RWPE2 (cell line): ENCODE results near the gene PLEKHG7.

Source experiments
- ATAC-seq: fragments of 200-7000 bp; cut with Tn5 transposase; 3 replicates; pipeline ENCODE4 v1.9.1; 2021; ENCODE audit warnings: low read depth
- DNase-seq: peaks from one replicate; pipeline ENCODE4 v3.0.0-alpha.2; 2020; ENCODE audit warnings: low spot score
- H3K27ac ChIP-seq: fragments of 450-650 bp; 2 replicates; pipeline ENCODE4 v1.5.1; 2017; ENCODE audit warnings: mild to moderate bottlenecking; ENCODE audit not compliant: poor library complexity, severe bottlenecking
- H3K27me3 ChIP-seq: fragments of 250-450 bp; sonication (Bioruptor Pico); 2 replicates; pipeline ENCODE4 v1.5.1; 2021; ENCODE audit warnings: mild to moderate bottlenecking, moderate library complexity; ENCODE audit not compliant: insufficient read depth, poor library complexity, severe bottlenecking
- H3K36me3 ChIP-seq: fragments of 250-450 bp; sonication (Bioruptor Pico); 2 replicates; pipeline ENCODE4 v1.5.1; 2020; ENCODE audit warnings: low read depth, mild to moderate bottlenecking, moderate library complexity
- H3K4me1 ChIP-seq: fragments of 250-450 bp; sonication (Bioruptor Pico); 2 replicates; pipeline ENCODE4 v1.5.1; 2021; ENCODE audit warnings: mild to moderate bottlenecking, moderate library complexity; ENCODE audit not compliant: insufficient read depth, poor library complexity, severe bottlenecking
- H3K4me3 ChIP-seq: fragments of 250-450 bp; sonication (Bioruptor Pico); 2 replicates; pipeline ENCODE4 v1.5.1; 2021; ENCODE audit warnings: mild to moderate bottlenecking, moderate library complexity; ENCODE audit not compliant: severe bottlenecking
- H3K9me3 ChIP-seq: fragments of 250-450 bp; sonication (Bioruptor Pico); 2 replicates; pipeline ENCODE4 v1.5.1; 2021; ENCODE audit warnings: mild to moderate bottlenecking, moderate library complexity; ENCODE audit not compliant: severe bottlenecking
- CTCF ChIP-seq: fragments of 450-650 bp; IDR thresholded peaks from one replicate; pipeline ENCODE4 v1.5.1; 2017; ENCODE audit warnings: mild to moderate bottlenecking, moderate library complexity; ENCODE audit not compliant: poor library complexity, severe bottlenecking

Gene PLEKHG7

DNA sequence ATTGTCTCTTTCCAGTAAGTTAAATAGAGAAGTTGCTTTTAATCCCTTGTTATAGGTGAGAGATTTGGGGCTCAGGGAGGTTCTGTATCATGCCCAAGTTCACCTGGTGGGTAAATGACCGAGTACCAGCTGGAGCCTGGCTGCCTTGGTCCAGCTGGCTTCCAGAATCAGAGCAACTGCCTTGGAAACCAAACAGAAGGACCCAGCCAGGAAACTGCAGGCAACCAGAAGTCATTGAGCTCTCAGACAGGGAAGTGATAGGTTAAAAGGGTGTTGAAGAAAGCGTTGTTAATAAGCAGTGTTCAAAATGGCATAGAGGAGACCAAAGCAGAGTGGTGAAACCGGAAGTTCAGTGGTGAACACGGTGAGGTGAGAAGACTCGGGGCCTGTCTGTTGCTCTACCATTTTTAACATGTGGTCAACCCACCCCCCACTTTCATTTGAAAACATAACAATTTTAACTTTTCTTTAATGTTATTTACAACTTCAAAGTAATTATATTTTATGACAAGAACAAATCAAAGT lies 54.9 kb downstream of the PLEKHG7 start:
- TF ChIP-seq CTCF = no peak
- peaks cover 8% of the 10 kb centered on the region for H3K4me1 ChIP-seq
- ATAC-seq (no peak), DNase-seq (no peak)
- H3K27me3 ChIP-seq = no peaks in the 10 kb centered on the region
- H3K9me3 ChIP-seq = no peaks in the 10 kb centered on the region
- no peak overlapping the region for H3K4me3 ChIP-seq
- H3K36me3 ChIP-seq = no peaks in the 10 kb centered on the region
- no peak overlapping the region for H3K27ac ChIP-seq

GRCh38 chr12:92759634-92760268 lies 57.0 kb downstream of the PLEKHG7 start:
- TF ChIP-seq CTCF = no peak
- no peaks in the 10 kb centered on the region for H3K27me3 ChIP-seq
- no peaks in the 10 kb centered on the region for H3K36me3 ChIP-seq
- no peak overlapping the region for H3K4me3 ChIP-seq
- H3K27ac ChIP-seq = no peak overlapping the region
- ATAC-seq (peak; percentile 95), DNase-seq (no peak)
- peaks cover 3% of the 10 kb centered on the region for H3K9me3 ChIP-seq
- H3K4me1 ChIP-seq = peaks cover 12% of the 10 kb centered on the region

GRCh38 chr12:92762773-92763172 lies 60.0 kb downstream of the PLEKHG7 start:
- Histone ChIP-seq H3K4me3 (no peak overlapping the region), H3K27me3 (no peaks in the 10 kb centered on the region), H3K9me3 (peaks cover 3% of the 10 kb centered on the region), H3K27ac (no peak overlapping the region), H3K4me1 (peaks cover 12% of the 10 kb centered on the region), H3K36me3 (no peaks in the 10 kb centered on the region)
- ATAC-seq = peak; percentile 31; the same call in 2 of the 3 replicates
- no peak for DNase-seq
- TF ChIP-seq CTCF = no peak

GRCh38 chr12:92764831-92765230 lies 62.0 kb downstream of the PLEKHG7 start:
- ATAC-seq (no peak), DNase-seq (no peak)
- H3K36me3 ChIP-seq = no peaks in the 10 kb centered on the region
- no peak overlapping the region for H3K4me3 ChIP-seq
- no peaks in the 10 kb centered on the region for H3K27me3 ChIP-seq
- H3K27ac ChIP-seq = no peak overlapping the region
- peaks cover 3% of the 10 kb centered on the region for H3K9me3 ChIP-seq
- peaks cover 10% of the 10 kb centered on the region for H3K4me1 ChIP-seq
- no peak for TF ChIP-seq CTCF

DNA sequence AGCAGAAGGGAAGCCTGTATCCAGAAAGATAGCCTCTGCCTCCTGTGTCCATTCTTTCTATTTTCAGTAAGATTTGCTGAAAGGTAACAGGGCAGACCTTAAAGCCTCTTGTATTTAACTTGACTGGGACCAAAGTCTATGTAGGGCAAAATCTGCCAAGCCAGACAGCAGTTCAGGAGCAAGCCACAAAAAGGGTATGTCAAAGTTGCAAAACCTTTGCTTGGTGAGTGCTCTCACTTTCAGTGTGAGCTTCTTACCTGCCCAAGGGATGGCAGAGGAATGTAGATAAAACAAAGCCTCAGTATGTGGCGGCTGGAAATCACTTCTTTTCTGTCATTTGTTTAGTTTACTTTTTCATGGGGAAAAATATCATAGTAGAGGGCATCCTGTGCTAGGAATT lies 63.1 kb downstream of the PLEKHG7 start:
- Histone ChIP-seq H3K4me1 (peaks cover 8% of the 10 kb centered on the region), H3K27me3 (no peaks in the 10 kb centered on the region), H3K4me3 (no peak overlapping the region), H3K36me3 (no peaks in the 10 kb centered on the region), H3K27ac (no peak overlapping the region), H3K9me3 (peaks cover 3% of the 10 kb centered on the region)
- ATAC-seq (no peak), DNase-seq (no peak)
- TF ChIP-seq CTCF = no peak
